ENCODE measurements around the gene SENP1.

The SENP1 gene

DNA sequence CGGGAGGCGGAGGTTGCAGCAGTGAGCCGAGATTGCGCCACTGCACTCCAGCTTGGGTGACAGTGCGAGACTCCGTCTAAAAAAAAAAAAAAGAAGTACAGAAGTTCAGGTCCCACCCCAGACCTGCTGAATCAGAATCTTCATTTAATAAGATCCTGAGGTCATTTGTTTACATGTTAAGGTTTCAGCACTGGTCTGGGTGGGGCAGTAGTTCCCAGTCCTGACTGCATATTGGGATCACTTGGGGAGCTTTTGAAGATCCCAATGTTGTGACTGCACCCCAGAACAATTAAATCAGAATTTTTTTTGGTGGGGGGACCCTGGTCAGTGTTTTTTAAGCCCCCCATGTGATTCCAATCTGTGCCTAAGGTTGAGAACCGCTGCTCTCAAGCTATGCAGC lies 89.9 kb downstream of the SENP1 start:
- FAIRE-seq = no peak

DNA sequence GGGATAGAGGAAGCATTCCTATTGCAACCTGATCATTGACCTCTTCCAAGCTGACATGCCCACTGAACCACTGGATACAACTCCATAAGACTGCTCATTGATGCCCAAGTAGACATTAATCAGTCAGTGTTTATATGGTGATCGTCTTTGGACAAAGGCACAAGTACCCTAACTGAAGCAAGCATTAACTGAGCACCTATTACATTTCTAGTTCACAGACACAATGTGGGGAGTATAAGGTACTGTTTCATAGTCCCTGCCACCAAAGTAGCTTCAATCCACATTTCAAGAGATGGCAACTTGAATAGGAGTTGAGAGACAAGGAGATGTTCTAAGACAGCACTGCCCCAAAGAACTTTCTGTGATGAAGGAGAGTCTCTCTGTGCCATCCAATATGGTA lies 90.8 kb downstream of the SENP1 start:
- no peak for FAIRE-seq

DNA sequence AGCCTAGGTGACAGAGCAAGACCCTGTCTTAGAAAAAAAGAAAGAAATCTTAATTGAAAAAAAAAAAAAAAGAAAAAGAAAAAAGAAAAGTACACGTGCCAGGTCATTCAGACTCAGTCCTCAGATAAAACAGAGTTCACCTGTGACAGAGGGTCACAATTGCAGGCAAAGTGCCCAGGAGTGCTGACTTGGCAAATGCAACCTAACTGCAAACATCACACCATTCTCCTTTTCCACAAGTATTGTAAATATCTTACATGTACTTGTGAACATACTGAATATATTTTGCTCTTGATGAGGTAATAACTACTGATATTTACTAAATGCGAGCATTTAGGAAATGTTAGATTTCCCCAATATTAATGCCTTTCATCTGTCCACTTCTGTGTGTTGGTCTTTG lies 92.6 kb downstream of the SENP1 start:
- FAIRE-seq = no peak

DNA sequence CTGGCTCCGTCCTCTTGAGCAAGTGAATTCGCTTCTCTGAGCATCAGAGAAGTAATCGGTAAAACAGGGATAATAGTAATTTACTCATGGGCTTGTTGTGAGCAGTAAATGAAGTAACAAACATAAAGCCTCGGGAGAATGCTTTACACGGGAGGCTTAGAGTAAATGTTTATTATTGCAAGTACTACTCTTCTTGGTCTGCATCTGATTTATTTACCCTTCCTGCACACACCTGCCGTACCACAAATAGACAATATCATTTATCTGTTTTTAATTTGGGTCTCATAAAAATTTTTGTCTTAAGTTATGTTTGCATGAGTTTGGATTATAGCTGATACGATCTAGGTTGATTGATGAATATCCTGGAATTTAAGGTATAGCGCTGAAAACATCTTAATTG lies 93.8 kb downstream of the SENP1 start:
- FAIRE-seq = no peak

- FAIRE-seq = no peak
Measured at GRCh38 chr12:48010366-48010970, 95.4 kb downstream of the SENP1 start.

DNA sequence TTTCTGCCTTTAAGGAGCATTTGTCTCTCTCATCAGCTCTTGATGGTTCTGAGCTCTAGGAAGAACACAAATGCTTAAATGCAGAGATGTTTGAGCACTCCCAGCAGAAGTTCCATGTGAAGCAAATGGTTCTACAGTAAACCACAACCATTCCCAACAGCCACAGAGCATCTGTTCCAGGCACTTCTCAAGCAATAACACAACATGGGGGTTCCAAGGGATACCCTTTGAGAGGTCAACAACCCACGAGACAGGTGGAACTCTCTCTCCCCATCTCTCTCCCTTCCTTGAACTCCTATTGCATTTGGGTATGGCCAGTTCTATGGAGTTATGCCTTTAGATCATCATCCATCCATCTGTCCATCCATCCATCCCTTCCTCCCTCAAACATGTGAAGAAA lies 96.4 kb downstream of the SENP1 start:
- no peak for FAIRE-seq

DNA sequence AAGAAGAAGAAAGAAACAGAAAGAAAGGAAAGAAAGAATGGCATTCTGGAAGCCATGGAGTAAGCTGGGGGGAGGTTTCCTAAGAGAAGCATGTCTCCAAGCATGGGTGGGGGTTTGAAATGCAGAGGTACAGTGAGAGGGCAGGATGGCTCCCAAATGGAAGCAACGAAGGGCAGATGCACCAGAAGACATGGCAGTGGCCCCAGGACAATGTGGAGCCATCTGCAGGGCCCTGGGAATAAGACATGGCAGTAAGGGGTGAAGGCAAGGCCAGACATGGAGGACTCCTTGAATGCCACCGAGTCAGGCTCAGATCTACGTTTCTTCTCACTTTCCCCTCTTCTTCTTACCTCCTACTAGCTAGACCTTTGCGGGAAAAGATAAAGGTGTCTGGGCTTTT lies 96.9 kb downstream of the SENP1 start:
- no peak for FAIRE-seq

DNA sequence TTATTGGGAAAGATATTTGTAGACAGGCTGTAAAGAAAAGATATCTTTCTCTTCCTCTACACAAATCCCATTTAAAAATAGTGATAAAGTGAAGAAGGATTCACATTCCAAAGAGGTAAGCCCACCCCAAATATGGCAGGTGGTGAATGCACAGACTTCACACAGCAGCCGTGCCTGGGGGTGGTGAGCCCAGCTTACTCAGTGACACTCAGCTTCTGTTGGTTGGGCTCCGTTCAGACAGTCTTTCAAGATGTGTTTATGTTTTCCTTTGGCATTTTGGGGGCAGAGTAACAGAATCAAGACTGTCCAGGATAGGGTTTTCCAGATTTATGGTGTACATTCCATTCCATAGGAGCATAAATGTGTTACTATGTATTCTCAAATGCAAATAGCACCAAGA lies 97.5 kb downstream of the SENP1 start:
- no peak for FAIRE-seq

GRCh38 chr12:48007206-48007605 lies 98.7 kb downstream of the SENP1 start:
- FAIRE-seq = no peak

DNA sequence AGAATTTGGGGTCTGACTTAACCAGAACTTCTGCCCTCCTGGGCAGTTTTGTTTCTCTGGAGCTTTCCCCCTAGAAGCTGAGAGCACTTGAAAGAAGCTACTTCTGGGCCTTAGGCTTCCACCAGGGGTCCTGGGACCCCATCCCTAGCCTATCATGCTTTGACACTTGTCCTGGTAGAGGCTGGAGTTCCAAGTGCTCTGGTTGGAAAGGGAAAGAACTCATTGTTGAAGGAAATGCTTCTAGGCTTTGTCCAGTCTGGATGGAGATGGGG lies 100.2 kb downstream of the SENP1 start:
- no peak for FAIRE-seq

DNA sequence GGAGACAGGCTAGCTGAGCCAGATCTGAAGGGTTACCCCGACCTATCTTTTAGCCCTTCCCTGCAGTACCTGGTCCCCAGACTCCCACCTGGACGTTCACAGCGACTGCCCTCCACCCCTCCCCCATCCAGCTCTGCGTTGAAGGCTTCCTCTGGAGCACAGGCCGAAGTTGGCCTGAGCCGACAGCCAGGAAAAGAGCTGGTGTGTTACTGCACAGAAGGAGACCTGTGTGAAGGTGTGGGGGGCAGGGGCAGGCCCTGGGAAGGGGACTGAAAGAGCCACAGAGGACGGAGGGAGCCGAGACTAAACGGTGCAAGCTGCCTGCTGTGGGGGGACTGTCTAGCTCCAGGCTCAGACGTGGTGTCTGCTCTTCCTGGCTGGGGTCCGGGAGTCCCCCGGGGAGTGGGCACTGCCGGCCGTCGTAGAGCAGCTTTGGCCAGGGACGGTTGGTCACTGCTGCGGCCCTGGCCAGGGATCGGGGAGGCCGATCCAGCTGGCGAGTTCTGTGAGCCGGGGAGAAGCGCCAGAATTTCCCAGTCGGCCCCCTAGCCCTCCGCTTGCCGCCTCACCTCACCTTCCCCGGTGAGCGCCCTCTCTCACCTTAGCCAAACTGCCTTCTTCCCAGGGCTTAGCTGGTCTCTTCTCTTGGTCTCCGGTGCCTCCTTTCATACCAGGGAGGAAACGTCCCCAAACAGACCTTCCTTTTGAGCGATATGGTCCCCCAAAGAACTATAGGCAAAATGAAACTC lies 100.7 kb downstream of the SENP1 start:
- no peak for FAIRE-seq

DNA sequence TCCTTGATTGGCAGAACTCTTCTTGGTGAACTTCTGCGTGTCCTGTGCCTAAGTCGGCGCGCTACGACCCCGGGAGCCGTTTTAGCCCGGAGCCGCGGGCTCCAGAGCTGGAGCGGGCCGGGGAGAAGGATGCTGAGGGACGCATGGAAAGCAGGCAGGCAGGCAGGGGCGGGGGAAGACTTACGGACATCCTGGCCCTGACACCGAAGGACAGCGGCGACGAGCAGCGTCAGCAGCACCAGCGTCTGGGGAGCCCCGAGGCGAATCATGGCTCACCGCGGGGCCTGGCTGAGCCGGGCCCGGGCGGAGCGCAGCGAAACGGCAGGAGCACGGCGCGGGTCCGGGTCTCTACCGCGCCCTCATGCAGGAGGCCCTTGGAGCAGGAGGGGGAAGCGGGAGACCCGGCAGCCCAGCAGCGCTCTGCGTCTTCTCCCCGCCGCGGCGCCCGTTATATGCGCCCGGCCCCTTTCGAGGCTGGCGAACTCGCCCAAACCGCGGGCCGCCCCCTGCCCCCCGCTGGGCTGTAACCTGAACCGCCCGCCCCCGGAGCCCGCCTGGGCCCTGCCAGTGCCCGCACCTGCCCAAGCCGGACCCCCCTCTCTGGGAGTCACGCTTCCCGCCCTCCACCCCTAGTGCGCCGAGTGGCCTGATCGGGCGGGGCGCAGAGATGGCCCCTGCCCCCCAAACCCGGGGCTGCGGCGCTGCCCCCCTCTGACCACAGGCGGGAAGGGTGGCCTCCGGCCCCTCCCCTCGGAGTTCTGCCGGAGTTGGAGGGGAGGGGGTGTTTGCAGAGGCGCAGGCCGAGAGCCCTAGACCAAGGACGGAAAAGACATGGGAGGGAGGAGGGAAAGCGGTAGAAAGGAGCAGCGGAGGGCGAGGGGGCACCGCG lies 101.6 kb downstream of the SENP1 start, which contains the start of gene COL2A1:
COL2A1 (minus strand) TSS at position 424 of the 889 bp plus-strand sequence; CDS start at position 269, 155 bp downstream.
- FAIRE-seq = no peak

GRCh38 chr12:48003226-48004052 lies 102.4 kb downstream of the SENP1 start:
- FAIRE-seq = no peak

DNA sequence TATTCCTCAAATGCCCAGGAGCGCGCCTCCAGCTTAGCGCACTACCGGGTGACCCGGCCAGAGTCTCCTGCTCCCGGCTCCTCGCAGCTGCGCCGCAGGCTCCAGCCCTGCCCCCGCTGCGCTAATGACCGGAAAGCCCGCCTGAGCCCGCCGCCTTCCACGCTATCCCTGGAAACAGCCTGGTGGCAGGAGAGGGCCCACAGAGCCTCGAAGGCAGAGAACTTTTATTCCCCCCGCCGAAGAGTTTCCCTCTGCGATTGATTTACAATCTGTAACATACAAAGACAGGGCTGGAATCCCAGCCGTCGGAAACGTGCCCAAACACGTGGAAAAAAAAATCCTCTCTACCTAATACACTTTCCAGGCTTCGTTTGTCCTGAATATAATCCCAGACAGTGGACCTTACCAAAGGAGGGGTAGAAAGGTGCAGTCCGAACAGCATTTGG lies 103.1 kb downstream of the SENP1 start:
- no peak for FAIRE-seq

GRCh38 chr12:48002414-48002730 lies 103.5 kb downstream of the SENP1 start:
- FAIRE-seq = peak; percentile 46

DNA sequence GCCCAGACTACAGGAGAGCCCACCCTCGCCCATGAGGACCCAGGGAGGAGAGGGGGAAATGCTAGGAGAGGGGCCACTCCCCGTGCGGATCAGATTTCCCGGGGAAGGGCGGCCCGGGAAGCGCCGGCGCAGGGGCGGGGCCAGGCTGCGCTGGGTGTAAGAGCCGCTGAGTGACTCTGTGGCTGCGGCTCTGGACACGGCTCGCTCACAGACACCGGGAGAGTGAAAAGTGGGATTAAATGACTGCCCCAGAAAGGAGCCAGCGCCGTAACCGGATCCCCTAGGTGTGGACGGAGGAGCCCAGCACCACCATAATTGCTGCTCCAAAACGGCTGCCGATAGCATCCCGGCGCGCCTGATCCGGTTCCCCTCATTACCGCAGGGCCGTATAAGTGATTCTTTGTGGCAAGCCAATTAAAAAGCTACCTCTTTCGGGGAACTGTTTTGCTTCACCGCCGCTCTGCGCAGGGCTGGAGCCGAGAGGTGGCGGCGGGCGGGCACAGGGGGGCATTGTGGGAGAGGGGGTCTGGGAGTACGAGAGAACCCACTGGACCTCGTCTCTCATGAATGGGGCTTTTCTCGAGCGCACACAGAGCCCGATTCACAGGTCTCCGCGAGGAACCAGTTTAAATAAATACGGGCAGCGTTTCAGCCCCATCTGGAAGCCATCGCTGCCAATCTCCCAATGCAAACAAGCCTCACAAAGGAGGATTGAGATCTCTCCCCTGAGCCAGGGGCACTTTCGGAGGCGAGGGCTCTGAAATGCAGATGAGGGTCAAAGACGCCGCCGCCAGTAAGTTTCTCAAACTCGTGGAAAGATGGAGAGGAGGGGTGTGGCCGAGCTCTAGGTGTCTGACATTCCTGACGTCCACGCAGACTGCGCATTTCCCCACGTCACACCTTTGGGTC lies 104.1 kb downstream of the SENP1 start:
- peak; percentile 63 for FAIRE-seq

- peak; percentile 61 for FAIRE-seq
Measured at GRCh38 chr12:48000878-48001504, 104.9 kb downstream of the SENP1 start.

DNA sequence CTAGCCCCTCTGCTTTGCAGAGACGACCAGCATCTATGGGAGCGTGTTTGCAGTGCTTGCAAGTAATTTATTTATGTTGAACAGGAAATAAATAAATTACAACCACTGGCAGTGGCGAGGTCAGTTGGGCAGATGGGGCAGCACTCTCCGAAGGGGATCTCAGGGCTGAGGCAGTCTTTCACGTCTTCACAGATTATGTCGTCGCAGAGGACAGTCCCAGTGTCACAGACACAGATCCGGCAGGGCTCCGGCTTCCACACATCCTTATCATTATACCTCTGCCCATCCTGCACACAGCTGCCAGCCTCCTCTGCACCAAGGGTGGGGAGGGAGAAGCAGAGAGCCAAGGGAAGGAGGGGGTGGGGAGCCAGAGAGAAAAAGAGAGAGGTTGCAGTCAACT lies 106.1 kb downstream of the SENP1 start:
- FAIRE-seq = no peak

GRCh38 chr12:47997321-47997720 lies 108.6 kb downstream of the SENP1 start:
- FAIRE-seq = no peak

DNA sequence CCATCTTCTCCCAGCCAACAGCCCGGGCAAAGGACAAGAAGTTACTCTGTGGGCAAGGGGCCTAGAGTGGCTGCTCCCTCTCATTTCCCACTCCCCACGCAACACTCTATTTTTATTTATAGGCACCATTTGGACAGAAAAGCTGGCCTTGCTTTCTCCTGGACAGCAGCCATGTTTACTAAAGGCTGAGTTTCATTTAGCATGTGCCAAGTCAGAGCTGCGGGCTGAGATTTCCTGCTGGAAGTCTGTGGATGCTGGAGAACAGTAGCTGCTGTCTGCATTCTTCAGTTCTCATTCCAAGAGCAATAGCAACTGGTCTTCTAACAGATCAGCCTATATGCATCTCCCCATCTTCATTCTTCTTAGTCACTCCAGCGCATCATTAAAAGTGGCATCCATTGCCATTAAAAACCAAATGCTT lies 109.9 kb downstream of the SENP1 start:
- FAIRE-seq = no peak

- FAIRE-seq = no peak
Measured at GRCh38 chr12:47993491-47993890, 112.4 kb downstream of the SENP1 start.

All from A204.1 (cell line).